Measurements from ENCODE around the gene MED15.

Gene MED15

DNA sequence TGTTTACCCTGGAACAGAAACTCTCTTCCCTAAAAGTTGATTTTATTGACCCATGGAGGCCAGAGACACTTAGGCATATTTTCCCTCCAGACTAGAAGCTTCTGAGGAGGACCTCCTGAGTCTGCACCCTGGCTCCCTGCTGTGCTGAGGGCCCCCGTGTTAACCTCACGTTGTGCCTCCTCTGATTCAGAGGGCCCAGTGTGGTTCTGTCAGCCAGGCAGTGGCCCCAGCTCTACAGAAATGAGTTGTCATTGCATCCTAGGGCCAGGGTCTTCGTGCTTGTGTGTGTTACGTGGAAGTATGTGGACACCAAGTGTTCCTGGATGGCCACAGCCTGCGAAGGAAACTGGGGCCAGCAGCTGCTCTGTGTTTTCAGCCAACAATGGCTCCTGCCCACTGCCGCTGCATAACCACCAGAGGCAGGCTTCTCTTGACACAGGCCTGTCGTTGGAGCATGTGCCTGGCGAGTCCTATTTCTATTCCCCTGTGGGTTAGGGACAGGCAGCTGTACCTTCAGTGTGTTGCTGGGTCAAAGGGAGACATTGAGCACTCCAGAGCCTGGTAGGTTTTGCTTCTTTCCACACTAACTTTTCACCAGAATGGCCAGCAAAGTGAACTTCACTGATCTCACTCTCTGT is 44.5 kb downstream of the MED15 start:
- no peak for DNase-seq (ENCODE audit: low read depth in 1 of 2, low spot score in 1 of 2)

DNA sequence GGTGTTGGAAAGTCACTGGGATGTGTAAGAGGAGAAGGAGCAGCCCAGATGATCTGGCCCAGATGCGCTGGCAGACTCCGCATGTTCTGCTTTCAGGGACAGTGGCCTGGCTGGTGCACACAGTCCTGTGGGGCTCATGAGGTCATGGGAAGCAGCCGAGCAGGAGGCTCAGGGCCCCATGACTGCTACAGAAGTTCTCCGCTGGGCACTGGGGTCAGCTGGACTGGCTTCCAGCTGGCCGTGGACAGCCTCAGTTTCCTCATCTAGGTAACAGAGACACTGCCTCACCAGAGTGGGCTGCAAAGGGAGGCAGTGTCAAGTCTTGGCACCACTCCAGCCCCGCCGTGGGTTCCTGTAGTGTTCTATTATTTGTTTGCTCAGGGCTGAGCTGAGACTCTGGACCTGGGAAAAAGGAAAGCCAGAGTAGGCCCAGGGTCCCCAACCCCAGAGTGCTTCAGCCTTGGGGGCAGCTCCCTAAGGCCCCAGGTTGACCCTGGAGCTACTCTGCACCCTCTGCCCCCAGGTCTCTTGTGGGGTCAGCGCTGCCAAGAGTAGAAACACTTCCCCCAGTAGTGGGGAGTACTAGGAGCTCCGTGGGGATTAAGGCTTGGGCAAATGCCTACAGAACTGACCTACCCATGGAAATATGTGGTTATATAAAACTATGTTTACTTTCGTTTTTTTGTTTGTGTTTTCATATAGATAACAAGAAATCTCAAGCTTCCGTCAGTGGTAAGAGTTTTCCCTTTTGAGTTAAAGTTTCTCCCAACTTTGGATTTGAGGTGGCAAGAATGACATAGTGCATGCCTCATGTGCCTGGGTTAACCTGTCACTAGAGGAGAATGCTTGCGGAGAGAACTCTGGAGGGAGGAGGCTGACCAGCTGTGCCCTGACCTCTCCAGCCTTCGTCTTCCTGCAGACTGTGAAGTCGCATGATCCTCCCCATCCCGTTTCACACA is 45.3 kb downstream of the MED15 start:
- DNase-seq (ENCODE audit: low read depth in 1 of 2, low spot score in 1 of 2): no peak

GRCh38 chr22:20553947-20554741 is 46.7 kb downstream of the MED15 start:
- no peak for DNase-seq (ENCODE audit: low read depth in 1 of 2, low spot score in 1 of 2)

GRCh38 chr22:20554824-20555223 is 47.4 kb downstream of the MED15 start:
- DNase-seq (ENCODE audit: low read depth in 1 of 2, low spot score in 1 of 2): no peak

DNA sequence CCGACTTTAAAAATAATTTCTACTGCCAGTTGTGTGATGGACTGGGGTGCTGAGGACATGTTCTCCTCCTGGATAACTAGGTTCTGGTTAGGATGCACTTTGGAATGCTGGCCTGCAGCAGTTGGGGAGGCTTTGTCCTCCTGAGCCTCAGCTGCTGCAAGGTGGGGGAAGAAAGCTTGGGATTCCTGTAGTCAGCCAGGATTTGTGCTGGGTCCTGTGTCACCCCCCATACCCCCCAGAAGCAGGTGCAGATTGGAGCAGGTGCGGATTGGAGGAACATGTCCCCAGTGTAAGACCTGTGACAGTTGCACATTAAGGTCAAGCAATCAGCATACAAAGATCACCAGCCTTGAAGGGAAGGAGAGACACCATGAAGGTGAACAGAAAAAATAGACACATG is 51.1 kb downstream of the MED15 start:
- DNase-seq (ENCODE audit: low read depth in 1 of 2, low spot score in 1 of 2): no peak

DNA sequence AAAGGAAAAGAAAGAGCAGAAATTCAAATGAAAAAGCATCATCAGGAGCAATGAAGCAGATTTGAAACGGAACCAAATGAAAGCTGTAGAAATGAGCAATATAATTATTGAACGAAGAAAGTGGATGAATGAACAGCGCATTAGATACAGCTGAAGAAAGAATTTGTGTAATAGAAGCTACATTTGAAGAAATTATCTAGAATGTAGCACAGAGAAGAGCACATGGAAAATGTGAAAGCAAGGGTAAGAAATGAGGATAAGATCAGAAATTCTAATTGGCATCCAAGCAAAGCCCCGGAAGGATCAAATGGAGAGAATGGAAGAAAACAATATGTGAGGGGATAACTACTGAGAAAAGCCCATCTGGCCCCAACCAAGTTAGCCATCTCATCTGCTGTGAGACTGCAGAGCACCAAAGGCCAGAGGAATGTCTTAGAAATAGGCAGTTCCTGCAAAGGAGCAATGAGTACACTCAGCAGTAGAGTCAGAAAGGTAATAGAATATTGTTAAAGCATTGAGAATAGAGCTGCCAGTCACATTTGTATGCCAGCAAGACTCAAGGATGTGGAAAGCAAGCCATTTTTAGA is 51.9 kb downstream of the MED15 start:
- DNase-seq (ENCODE audit: low read depth in 1 of 2, low spot score in 1 of 2): no peak

- DNase-seq (ENCODE audit: low read depth in 1 of 2, low spot score in 1 of 2): no peak
These were observed 53.3 kb downstream of the MED15 start for GRCh38 chr22:20560716-20561115.

- no peak for DNase-seq (ENCODE audit: low read depth in 1 of 2, low spot score in 1 of 2)
These were observed 54.5 kb downstream of the MED15 start for GRCh38 chr22:20561882-20562281.

DNA sequence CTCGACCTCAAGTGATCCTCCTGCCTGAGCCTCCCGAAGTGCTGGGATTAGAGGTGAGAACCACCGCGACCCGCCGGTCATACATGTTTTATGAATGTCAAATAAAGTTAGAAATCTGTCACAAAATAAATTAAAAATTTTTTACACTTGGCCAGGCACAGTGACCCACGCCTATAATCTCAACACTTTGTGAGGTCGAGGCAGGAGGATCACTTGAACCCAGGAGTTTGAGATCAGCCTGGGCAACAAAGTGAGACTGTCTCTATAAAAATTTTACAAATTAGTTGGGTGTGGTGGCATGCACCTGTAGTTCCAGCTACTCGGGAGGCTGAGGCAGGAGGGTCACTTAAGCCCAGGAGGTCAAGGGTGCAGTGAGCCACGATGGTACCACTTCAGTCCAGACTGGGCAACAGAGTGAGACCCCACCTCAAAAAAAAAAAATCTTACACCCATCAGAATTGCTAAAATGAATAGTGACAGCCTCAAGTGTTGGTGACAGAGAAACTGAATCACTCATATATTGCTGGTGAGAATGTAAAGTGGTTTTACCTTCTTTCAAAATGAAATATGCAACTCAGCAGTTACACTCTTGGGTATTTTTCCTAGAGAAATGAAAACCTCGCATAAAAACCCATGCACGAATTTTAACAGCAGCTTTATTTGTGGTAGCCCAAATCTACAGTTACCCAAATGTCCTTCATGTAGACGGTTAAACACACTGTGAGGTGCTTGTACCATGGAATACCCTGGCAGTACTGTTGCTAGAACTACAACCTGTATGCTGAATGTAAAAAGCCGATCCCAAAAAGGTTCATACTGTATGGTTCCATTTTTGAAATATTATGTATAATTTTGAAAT is 55.4 kb downstream of the MED15 start:
- no peak for DNase-seq (ENCODE audit: low read depth in 1 of 2, low spot score in 1 of 2)

- DNase-seq (ENCODE audit: low read depth in 1 of 2, low spot score in 1 of 2): no peak
These were observed 56.1 kb downstream of the MED15 start for GRCh38 chr22:20563466-20563906.

GRCh38 chr22:20563941-20564371 is 56.5 kb downstream of the MED15 start:
- no peak for DNase-seq (ENCODE audit: low read depth in 1 of 2, low spot score in 1 of 2)

GRCh38 chr22:20565079-20565734 is 57.8 kb downstream of the MED15 start:
- DNase-seq (ENCODE audit: low read depth in 1 of 2, low spot score in 1 of 2): no peak

GRCh38 chr22:20565761-20566160 is 58.4 kb downstream of the MED15 start:
- no peak for DNase-seq (ENCODE audit: low read depth in 1 of 2, low spot score in 1 of 2)

GRCh38 chr22:20566420-20567260 is 59.2 kb downstream of the MED15 start:
- peak; percentile 14 to 53 for DNase-seq (ENCODE audit: low read depth in 1 of 2, low spot score in 1 of 2)

- no peak for DNase-seq (ENCODE audit: low read depth in 1 of 2, low spot score in 1 of 2)
These were observed 60.0 kb downstream of the MED15 start for GRCh38 chr22:20567371-20567847.

DNA sequence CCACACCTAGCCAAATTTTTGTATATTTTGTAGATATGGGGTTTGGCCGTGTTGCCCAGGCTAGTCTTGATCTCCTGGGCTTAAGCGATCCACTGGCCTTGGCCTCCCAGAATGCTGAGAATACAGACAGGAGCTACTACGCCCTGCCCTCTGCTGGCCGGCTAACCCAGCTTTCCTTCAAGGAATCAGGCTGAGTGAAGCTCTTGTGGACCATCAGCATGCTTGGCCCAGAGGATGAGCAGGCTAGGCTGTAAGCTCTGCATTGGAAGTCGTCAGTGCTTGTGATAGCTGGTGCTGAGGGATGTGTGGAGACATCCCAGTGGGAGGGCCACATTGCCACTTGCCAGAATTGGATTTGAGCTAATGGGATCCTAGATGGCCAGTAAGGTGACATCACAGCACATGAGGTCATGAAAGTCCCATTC is 60.6 kb downstream of the MED15 start:
- no peak for DNase-seq (ENCODE audit: low read depth in 1 of 2, low spot score in 1 of 2)

DNA sequence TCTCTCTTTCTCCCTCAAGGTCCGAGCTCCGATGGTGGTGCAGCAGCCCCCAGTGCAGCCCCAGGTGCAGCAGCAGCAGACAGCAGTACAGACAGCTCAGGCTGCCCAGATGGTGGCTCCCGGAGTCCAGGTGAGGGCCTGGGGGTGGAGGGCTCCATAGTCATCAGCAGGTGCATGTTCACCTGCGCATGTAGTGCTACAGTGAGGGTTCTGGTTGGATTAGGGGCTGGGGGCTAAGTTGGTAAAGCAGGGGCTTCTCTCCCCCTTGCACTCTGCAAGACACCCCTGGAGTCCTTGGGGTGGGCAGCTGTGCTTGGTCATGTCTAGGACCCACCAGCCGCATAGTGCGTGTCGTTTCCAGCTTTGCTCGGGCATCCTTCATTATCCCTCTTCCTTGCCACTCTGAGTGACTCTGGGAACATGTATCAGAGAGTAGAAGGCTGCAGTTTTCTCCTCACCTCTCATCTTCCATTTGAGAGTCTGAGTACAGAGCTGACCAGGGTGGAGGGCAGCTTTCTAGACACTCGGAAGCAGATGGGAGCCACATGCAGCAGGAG is 61.2 kb downstream of the MED15 start:
- DNase-seq (ENCODE audit: low read depth in 1 of 2, low spot score in 1 of 2): no peak

All from stimulated activated CD4-positive, alpha-beta T cell treated with anti-CD3 and anti-CD28 coated beads, Interleukin-15, amount 100 ng/mL, for 1 hour (primary cell).